GM12865 (cell line): ENCODE measurements around the gene PTRHD1.

Experiments
- DNase-seq: peaks from one replicate; pipeline ENCODE4 v3.0.0; 2010; ENCODE audit warnings: low read depth
- H3K4me3 ChIP-seq: 2 replicates; pipeline ENCODE4 v1.5.1; 2011; ENCODE audit warnings: mild to moderate bottlenecking, low read depth, low read length, control low read depth
- TF ChIP-seq, protein P1 (sequence below): IDR thresholded peaks from 2 replicates; pipeline ENCODE4 v1.5.1; 2011; ENCODE audit warnings: low read length, control low read depth, low read depth, inconsistent platforms; ENCODE audit not compliant: insufficient read depth; ENCODE audit errors: missing control alignments

Gene PTRHD1

DNA sequence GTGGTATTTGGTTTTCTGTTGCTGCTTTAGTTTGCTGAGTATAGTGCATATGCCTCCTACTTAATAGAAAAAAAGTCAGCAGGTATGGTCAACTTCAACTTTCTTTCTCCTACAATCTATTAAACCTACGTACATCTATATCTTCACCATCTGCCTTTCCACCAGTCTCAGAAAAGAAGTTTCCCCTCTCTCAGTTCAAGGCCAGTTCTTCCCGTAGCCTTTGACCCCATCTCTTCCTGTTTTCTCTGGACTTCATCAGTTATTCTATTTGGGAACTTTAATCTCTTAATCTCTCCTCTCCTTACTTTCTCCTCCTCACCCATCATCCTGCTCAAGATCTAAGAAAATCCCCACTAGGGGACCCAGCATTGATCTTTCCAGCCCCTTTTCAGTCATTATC lies 5.7 kb downstream of the PTRHD1 start:
- no peak for DNase-seq
- TF ChIP-seq, protein P1, sequence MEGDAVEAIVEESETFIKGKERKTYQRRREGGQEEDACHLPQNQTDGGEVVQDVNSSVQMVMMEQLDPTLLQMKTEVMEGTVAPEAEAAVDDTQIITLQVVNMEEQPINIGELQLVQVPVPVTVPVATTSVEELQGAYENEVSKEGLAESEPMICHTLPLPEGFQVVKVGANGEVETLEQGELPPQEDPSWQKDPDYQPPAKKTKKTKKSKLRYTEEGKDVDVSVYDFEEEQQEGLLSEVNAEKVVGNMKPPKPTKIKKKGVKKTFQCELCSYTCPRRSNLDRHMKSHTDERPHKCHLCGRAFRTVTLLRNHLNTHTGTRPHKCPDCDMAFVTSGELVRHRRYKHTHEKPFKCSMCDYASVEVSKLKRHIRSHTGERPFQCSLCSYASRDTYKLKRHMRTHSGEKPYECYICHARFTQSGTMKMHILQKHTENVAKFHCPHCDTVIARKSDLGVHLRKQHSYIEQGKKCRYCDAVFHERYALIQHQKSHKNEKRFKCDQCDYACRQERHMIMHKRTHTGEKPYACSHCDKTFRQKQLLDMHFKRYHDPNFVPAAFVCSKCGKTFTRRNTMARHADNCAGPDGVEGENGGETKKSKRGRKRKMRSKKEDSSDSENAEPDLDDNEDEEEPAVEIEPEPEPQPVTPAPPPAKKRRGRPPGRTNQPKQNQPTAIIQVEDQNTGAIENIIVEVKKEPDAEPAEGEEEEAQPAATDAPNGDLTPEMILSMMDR = no peak
- no peak overlapping the region for H3K4me3 ChIP-seq

DNA sequence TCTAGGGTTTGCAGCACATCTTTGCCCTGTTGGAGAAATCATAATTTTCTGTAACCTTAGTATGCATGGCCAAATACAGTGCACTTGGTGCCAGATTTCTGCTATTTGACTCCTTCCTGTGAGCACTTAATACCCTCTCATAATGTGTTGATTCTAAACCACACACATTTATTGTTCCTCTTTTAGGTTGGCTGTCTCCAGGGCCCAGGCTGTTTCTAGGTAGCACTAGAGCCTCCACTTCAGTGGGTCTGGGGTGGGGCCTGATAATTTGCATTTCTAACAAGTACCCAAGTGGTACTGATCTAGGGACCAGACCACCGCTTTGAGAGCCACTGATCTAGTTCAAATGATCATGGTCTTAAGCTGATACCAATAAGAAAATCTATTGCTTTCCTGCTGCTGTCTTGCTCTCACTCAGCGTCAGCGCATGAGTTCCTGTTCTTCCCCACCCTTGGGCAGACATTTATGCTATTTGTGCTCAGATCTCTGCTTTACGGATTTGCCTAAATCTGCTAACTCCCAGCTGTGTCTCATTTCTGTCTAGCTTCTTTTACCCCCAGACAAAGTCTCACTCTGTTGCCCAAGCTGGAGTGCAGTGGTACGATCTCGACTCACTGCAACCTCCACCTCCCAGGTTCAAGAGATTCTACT lies 7.4 kb downstream of the PTRHD1 start:
- TF ChIP-seq, protein P1 = no peak

DNA sequence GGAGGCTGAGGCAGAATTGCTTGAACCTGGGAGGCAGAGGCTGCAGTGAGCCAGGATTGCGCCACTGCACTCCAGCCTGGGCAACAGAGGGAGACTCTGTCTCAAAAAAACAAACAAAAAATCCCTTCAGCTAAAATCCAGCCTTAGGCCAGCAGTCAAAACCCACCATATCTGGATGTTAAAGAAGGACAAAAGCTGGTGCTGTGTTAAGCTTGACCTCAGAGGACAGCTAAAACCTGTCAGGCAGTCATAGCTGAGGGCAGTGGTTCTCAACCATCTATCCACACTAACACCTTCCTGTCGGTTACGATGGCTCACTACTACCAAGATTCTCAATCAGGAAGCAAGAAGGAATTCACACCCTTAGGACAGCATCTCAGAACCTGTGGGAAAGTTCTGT lies 9.6 kb downstream of the PTRHD1 start:
- DNase-seq = no peak
- TF ChIP-seq, protein P1 = no peak
- H3K4me3 ChIP-seq = no peak overlapping the region

More for the DNA sequence above, 7.4 kb downstream of the PTRHD1 start:
- DNase-seq = peak; percentile 66
- H3K4me3 ChIP-seq = no peak overlapping the region

DNA sequence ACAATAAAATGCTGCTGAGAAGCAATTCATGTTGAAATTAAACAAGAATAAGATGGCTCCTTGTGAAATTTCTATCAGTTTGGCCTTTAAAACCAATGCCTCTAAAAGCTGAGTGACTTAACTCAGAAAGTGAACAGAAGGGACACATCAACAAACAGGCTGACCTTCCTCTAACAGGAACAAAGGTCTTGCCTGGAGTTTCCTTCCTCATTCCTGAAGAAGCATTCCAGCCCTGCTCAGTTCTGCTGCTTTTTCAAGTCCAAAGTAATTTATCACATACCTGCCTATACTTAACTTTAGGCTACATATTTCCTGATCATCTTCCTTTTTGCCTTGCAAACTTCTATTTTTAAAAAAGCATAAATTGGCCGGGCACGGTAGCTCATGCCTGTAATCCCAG lies 14.1 kb downstream of the PTRHD1 start:
- TF ChIP-seq, protein P1 = no peak
- DNase-seq = no peak
- H3K4me3 ChIP-seq = no peak overlapping the region

DNA sequence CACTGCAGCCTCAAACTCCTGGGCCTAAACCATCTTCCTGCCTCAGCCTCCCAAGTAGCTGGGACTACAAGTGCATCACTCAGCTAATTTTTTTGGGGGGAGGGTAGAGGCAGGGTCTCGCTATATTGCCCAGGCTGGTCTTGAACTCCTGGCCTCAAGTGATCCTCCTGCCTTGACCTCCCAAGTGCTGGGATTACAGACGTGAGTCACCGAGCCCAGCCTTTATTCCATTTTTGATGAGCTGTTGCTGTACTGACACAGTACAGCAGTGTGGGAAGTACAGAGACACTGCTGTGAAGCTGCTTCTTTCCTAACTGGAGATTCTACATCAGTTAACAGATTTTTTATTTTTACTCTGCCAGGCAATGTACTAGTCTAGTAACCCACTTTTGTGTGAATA lies 18.8 kb downstream of the PTRHD1 start:
- H3K4me3 ChIP-seq = no peak overlapping the region
- no peak for DNase-seq
- TF ChIP-seq, protein P1 = no peak

DNA sequence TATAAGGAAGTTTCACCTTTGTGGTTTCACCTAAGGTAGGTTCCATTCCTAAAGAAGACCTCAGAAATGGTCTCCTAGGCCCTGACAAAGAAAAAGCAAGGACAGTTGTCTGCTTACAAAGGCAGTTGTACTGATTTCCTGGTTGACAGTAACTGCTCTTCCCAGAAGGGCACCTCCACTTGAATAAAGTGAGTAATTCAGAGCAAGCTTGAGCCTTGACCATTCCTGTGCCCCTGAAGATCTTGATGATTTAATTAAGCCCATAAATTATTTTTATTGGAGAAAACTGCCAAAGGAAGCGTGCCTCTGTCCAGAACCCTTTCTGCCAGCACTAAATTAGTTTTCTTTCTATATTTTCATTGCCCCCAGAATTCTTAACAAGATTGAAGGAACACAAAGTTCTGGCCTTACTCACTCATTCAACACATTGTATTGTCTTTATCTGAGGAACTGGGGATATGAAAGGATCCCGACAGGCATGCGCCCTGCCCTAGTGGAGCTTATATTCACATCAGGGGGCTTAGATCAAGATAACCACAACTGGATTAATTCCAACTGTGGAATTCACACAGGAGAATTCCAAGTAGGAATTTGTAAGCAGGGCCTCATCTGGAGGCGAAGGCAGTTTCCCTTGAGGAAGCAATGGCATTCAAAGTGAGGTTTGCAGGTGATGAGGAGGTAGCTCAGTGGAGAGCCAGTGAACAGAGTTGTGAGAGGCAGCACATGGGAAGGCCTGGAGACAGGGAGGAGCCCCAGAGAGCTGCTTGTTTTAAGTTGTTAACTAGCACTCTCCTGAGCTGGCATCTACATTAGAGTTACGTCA lies 21.2 kb downstream of the PTRHD1 start:
- TF ChIP-seq, protein P1 = no peak
- no peak overlapping the region for H3K4me3 ChIP-seq
- no peak for DNase-seq

DNA sequence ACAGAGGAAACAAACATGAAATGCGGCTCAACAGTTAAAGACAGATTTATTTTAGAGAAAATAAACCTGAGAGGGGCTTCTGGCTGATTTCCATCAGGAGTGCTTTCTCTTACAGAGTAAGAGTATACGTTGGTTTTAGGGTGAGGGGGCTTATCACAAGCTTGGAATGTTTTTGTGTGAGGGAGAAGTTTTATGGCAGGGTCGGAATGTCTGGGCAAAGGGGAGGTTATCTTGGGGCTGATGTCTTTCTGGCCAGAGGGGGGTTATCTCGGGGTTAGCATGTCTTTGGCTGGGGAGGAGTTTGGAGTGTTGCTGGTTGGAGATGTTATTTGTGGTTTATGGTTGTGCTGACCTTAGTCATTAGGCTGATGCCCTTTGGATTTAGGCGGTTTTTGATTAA lies 22.1 kb downstream of the PTRHD1 start:
- TF ChIP-seq, protein P1 = no peak
- DNase-seq = no peak
- no peak overlapping the region for H3K4me3 ChIP-seq
